ENCODE data around the gene CIAO1.
"Not testable (repeated sequence)": the region's sequence is repeated elsewhere in the genome, so short reads cannot be mapped to it uniquely, and the experiment has no call there.

Gene CIAO1

GRCh38 chr2:96254571-96254970 is 11.5 kb upstream of the CIAO1 start:
- no peak for TF ChIP-seq CTCF (IDR thresholded peaks at IDR 0.05; ENCODE audit: extremely low read depth, insufficient read depth, missing control alignments)
- in situ Hi-C loops (cut with MboI; ENCODE audit: low pct_unique_long_range_greater_than_20kb, low sequenced_read_pairs, unreplicated experiment): no loop called here
- DNase-seq (ENCODE audit: low spot score): no peak

- DNase-seq (ENCODE audit: low spot score): no peak
- in situ Hi-C loops (cut with MboI; ENCODE audit: low pct_unique_long_range_greater_than_20kb, low sequenced_read_pairs, unreplicated experiment): no loop called here
- no peak for TF ChIP-seq CTCF (IDR thresholded peaks at IDR 0.05; ENCODE audit: extremely low read depth, insufficient read depth, missing control alignments)
Observed at GRCh38 chr2:96256611-96257113, 9.4 kb upstream of the CIAO1 start.

DNA sequence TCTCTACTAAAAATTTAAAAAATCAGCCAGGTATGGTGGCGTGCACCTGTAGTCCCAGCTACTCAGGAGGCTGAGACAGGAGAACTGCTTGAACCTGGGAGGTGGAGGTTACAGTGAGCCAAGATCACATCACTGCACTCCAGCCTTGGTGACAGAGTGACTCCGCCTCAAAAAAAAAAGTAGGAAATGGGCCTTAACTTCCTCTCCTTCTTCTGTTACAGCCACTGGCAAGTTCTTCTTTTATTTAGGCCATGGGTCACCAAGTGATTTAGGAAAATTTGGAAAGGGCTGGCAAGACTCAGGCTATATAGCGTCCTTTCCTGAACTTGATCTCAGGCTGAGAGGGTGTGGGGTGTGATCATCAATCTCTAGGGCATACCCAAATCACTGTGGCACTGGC is 8.3 kb upstream of the CIAO1 start:
- DNase-seq (ENCODE audit: low spot score); in situ Hi-C loops (cut with MboI; ENCODE audit: low pct_unique_long_range_greater_than_20kb, low sequenced_read_pairs, unreplicated experiment): not testable (repeated sequence)

- no peak for DNase-seq (ENCODE audit: low spot score)
- no peak for TF ChIP-seq CTCF (IDR thresholded peaks at IDR 0.05; ENCODE audit: extremely low read depth, insufficient read depth, missing control alignments)
- in situ Hi-C loops (cut with MboI; ENCODE audit: low pct_unique_long_range_greater_than_20kb, low sequenced_read_pairs, unreplicated experiment): no loop called here
Observed at GRCh38 chr2:96258166-96259022, 7.6 kb upstream of the CIAO1 start.

DNA sequence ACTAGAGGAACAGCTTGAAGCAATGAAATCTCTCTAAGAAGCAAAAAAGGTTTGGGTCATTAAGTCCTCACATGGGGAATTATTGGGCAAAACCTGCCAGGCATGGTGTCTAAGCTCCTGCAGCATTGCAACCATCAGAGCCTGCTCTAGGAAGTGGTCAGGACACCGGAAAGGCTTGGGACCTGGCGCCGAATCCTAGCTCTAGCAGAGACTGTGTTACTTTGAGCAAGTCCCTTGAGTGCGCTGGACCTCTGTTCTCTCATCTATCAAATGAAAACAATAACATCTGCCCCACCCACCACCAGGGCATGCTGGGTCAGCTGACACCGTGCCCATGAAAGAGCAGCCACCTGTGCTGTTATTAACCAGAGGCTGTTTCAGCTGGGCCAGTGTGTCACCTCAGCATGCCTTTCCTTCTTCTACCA is 6.5 kb upstream of the CIAO1 start:
- TF ChIP-seq CTCF (IDR thresholded peaks at IDR 0.05; ENCODE audit: extremely low read depth, insufficient read depth, missing control alignments): no peak
- no peak for DNase-seq (ENCODE audit: low spot score)
- in situ Hi-C loops (cut with MboI; ENCODE audit: low pct_unique_long_range_greater_than_20kb, low sequenced_read_pairs, unreplicated experiment): no loop called here

GRCh38 chr2:96260387-96261260 is 5.4 kb upstream of the CIAO1 start:
- in situ Hi-C loops (cut with MboI; ENCODE audit: low pct_unique_long_range_greater_than_20kb, low sequenced_read_pairs, unreplicated experiment): no loop called here

More at GRCh38 chr2:96260387-96261260, 5.4 kb upstream of the CIAO1 start:
- DNase-seq (ENCODE audit: low spot score): peak; percentile 68
- peak; percentile 66 for TF ChIP-seq CTCF (IDR thresholded peaks at IDR 0.05; ENCODE audit: extremely low read depth, insufficient read depth, missing control alignments)
